ENCODE data around the gene RASD1.

Gene RASD1

DNA sequence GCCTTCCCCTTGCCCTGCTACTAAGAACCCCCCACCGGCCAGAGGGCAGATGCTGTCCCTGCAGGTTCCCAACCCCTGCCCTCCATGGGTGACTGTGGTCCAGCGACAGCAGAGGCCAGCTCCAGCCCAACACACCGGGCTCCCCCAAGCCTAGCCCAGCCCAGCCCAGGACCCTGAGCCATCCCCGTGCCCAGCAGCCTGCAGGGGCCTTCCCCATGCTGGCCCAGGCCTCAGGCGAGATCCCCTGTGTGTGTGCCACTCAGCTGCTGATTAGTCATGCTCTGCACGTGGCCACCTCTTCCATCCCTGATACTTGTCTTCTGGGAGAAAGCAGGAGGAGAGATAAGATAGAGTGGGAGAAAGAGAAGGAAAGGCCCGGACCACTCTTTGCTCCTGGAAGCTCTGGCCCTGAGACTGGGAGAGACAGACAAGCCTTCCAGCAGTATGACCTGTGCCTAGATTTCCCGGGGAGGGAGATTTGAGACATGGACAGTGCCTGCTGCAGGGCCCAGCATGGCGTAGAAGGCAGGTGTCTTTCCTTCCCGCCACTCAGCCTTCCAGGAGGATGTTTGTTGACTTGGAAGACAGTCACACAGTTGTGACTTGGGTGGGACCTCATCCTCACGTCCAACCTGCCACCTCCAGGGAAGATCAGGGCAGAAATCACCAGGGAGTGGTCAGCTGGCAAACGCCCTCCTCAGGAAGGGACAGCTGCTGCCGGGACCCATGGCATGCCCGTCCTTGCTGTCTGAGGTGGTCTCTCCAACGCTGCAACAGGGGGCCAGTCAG is 41.3 kb upstream of the RASD1 start:
- no peak overlapping the region for H3K4me3 ChIP-seq (ENCODE audit: low read length)
- H3K27me3 ChIP-seq (ENCODE audit: control insufficient read depth, insufficient read depth, low read length), result no peaks in the 10 kb centered on the region
- no peaks in the 10 kb centered on the region for H3K36me3 ChIP-seq (ENCODE audit: control insufficient read depth, insufficient read depth, low read length)
- H3K9ac ChIP-seq (ENCODE audit: low read length), result peak overlapping the region; percentile 1
- no peaks in the 10 kb centered on the region for H3K9me3 ChIP-seq (ENCODE audit: control insufficient read depth, low read length)
- H3K4me1 ChIP-seq (ENCODE audit: control insufficient read depth, insufficient read depth, low read length), result peaks cover 61% of the 10 kb centered on the region

DNA sequence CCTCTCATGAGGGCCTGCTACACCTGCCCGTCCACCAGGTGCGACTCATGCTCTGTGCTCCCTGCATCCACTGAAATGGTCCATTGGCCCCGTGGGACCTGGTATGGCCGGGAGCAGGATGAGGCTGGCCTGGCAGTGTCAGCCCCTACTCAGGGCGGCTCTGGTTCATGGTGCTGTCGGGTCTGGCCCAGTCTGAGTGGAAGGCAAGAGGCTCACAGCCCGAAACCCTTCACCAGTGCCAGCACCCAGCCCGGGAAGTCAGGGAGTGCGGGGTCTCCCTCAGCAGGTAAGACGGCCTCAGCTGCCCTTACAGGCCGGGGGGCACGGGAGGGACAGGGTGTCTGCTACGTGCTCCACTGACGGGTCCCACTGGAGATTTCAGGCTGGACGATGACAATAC is 40.5 kb upstream of the RASD1 start:
- Histone ChIP-seq H3K4me1 (ENCODE audit: control insufficient read depth, insufficient read depth, low read length) (peaks cover 61% of the 10 kb centered on the region), H3K9ac (ENCODE audit: low read length) (no peak overlapping the region), H3K27me3 (ENCODE audit: control insufficient read depth, insufficient read depth, low read length) (no peaks in the 10 kb centered on the region), H3K4me3 (ENCODE audit: low read length) (no peak overlapping the region), H3K36me3 (ENCODE audit: control insufficient read depth, insufficient read depth, low read length) (no peaks in the 10 kb centered on the region), H3K9me3 (ENCODE audit: control insufficient read depth, low read length) (no peaks in the 10 kb centered on the region)

DNA sequence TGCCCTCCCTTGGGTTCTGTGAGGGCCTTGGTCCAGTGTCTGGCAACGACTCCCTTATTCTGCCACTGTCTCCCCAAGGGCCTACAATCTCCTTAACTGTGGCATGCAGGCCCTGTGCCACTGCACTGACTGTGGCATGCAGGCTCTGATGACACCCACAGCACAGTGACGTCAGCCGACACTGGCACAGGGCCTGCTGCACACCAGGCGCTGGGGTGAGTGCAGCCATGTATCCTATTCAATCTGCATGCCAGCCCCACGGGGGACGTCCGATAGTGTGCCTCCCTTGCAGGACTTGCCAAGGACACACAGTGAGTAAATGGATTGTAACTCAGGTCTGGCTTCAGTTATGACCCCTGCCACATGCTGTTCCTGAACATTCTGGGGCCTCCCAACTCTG is 39.8 kb upstream of the RASD1 start:
- Histone ChIP-seq H3K4me3 (ENCODE audit: low read length) (no peak overlapping the region), H3K27me3 (ENCODE audit: control insufficient read depth, insufficient read depth, low read length) (no peaks in the 10 kb centered on the region), H3K36me3 (ENCODE audit: control insufficient read depth, insufficient read depth, low read length) (no peaks in the 10 kb centered on the region), H3K4me1 (ENCODE audit: control insufficient read depth, insufficient read depth, low read length) (peaks cover 59% of the 10 kb centered on the region), H3K9ac (ENCODE audit: low read length) (no peak overlapping the region), H3K9me3 (ENCODE audit: control insufficient read depth, low read length) (no peaks in the 10 kb centered on the region)

DNA sequence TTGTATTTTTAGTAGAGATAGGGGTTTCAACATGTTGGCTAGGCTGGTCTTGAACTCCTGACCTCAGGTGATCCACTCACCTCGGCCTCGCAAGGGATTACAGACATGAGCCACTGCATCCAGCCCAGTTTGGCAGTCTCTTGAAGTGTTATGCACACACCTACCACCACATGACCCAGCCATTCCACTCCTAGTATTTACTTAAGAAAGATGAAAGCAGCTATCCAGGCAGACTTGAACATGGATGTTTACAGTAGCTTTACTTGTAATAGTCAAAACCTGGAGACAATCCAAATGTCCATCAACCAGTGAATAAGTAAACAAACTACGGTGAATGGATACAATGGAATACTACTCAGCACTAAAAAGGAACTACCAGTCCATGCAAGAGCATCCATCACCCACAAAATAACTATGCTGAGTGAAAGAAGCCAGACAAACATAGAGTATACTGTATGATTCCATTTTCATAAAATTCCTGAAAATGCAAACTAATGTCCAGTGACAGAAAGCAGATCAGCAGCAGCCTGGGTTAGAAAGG is 37.8 kb upstream of the RASD1 start:
- no peaks in the 10 kb centered on the region for H3K9me3 ChIP-seq (ENCODE audit: control insufficient read depth, low read length)
- H3K27me3 ChIP-seq (ENCODE audit: control insufficient read depth, insufficient read depth, low read length), result no peaks in the 10 kb centered on the region
- no peak overlapping the region for H3K4me3 ChIP-seq (ENCODE audit: low read length)
- H3K36me3 ChIP-seq (ENCODE audit: control insufficient read depth, insufficient read depth, low read length), result no peaks in the 10 kb centered on the region
- H3K9ac ChIP-seq (ENCODE audit: low read length), result no peak overlapping the region
- H3K4me1 ChIP-seq (ENCODE audit: control insufficient read depth, insufficient read depth, low read length), result peaks cover 48% of the 10 kb centered on the region

DNA sequence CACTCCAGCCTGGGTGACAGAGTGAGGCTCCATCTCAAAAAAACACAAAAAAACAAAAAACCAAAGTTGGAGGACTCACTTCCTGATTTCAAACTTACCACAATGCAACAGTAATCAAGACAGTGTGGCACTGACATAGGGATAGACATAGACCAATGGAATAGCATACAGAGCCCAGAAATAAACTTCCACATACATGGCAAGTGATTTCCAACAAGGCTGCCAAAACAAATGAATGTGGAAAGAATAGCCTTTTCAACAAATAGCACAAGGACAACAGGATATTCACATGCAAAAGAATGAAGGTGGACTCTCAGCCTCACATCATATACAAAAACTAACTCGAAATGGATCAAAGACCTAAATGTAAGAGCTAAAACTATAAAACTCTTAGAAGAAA is 36.8 kb upstream of the RASD1 start:
- no peak overlapping the region for H3K9ac ChIP-seq (ENCODE audit: low read length)
- no peaks in the 10 kb centered on the region for H3K27me3 ChIP-seq (ENCODE audit: control insufficient read depth, insufficient read depth, low read length)
- no peak overlapping the region for H3K4me3 ChIP-seq (ENCODE audit: low read length)
- H3K36me3 ChIP-seq (ENCODE audit: control insufficient read depth, insufficient read depth, low read length), result no peaks in the 10 kb centered on the region
- peaks cover 47% of the 10 kb centered on the region for H3K4me1 ChIP-seq (ENCODE audit: control insufficient read depth, insufficient read depth, low read length)
- H3K9me3 ChIP-seq (ENCODE audit: control insufficient read depth, low read length), result no peaks in the 10 kb centered on the region

DNA sequence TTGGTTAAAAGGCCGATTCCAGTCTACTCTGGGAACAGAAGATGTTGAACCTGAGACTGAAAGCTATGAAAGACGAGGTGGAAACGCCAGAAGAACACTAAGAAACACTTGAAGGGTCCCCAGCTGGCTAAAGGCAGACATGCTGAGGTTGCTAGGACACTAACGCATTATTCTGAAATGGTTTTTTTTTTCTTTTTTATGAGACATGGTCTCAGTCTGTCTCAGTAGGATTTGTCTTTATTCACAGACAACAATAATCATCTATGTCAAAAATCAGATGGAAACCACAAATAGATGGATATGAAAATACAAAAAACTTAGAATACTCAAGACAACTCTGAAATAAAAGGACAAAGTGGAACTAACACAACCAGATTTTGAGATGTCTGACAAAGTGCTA is 35.0 kb upstream of the RASD1 start:
- no peaks in the 10 kb centered on the region for H3K36me3 ChIP-seq (ENCODE audit: control insufficient read depth, insufficient read depth, low read length)
- no peaks in the 10 kb centered on the region for H3K27me3 ChIP-seq (ENCODE audit: control insufficient read depth, insufficient read depth, low read length)
- H3K9me3 ChIP-seq (ENCODE audit: control insufficient read depth, low read length), result no peaks in the 10 kb centered on the region
- no peak overlapping the region for H3K9ac ChIP-seq (ENCODE audit: low read length)
- H3K4me1 ChIP-seq (ENCODE audit: control insufficient read depth, insufficient read depth, low read length), result peaks cover 36% of the 10 kb centered on the region
- H3K4me3 ChIP-seq (ENCODE audit: low read length), result no peak overlapping the region

DNA sequence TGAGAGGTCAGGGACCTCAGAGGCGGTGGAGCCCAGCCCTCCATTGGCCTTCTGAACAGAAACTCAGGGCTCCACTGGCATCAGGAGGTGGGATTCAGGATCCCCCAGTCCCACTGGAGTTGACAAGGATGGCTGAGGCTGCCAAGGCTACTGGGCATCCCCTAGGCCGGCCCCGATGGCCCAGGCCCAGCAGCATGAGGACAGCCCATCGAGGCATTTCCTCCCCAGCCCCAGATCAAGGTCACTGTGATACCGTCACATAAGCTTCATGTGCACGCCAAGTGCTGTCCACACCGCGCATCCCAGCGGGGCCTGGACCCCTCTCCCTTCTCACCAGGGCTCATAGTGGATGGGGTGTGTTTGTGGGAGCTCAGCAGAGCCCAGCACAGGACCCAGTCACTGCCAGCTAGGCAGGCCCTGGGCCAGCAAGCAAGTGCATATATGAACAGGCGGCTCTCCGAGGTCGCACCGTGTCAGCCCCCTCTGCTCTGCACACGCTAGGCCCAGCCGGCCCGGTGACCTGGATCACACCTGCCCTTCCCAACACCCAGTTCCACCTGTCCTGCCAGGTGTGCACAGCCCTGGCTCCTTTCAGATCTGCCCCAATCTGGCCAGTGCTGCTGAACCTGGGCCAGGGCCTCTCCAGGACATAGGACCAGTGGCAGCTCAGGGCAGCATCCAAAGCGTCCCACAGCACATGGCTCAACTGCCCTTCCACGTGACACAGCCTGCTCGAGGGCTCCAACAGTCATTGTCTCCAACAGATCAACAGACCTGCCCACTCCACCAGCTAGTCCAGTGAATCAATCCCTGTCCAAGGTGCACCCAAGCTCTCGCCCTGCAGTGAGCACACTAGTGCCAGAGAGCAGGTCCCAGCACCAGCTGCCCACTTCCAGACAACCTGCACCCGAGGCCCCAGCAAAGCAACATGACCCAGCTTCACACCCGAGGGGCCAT is 32.8 kb upstream of the RASD1 start:
- Histone ChIP-seq H3K27me3 (ENCODE audit: control insufficient read depth, insufficient read depth, low read length) (no peaks in the 10 kb centered on the region), H3K4me1 (ENCODE audit: control insufficient read depth, insufficient read depth, low read length) (peaks cover 45% of the 10 kb centered on the region), H3K9me3 (ENCODE audit: control insufficient read depth, low read length) (no peaks in the 10 kb centered on the region), H3K9ac (ENCODE audit: low read length) (no peak overlapping the region), H3K4me3 (ENCODE audit: low read length) (no peak overlapping the region), H3K36me3 (ENCODE audit: control insufficient read depth, insufficient read depth, low read length) (no peaks in the 10 kb centered on the region)

DNA sequence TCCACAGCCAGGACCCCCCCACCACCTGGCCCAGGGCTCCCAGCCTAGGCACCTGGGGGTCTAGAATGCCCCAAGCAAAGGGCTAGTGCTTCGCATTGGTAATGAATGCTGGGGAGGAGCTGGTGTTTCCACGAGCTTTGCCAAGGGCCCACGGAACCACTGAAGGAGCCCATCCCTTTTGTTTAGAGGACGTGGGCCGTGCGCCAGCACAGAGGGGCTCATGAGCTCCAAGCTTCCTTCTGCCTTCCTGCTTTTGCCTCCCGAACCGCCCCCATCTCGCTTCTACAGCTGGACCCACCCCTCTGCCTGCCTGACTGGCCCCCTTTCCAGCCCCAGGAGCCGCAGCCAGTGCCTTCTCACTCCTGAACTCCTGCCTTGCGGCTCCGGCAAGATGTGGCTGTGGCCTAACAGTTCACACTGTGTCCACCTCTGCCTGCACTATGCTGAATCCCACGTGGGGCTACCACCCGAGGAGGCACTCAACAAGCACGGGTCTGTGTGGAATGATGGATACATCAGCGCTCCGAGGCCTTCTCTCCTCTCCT is 31.8 kb upstream of the RASD1 start:
- peaks cover 48% of the 10 kb centered on the region for H3K4me1 ChIP-seq (ENCODE audit: control insufficient read depth, insufficient read depth, low read length)

DNA sequence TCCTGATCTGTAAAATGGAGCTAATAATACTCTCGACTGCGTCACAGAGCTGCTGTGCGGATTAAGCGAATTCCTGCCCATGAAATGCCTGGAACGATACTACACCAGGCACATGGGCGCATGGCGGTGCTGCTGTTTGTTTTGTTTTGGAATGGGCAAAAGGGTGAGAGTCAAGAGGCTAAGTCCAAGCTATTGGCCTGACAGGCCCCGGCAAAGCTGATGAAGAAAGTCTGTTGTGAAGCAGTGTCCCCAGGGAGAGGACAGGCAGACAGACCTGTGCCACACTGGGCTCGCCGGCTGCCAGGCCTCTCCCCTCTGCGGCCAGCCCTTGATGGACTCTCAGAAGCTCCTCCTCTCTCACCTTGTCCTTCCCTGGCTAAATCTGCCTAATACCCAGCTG is 31.3 kb upstream of the RASD1 start:
- Histone ChIP-seq H3K27me3 (ENCODE audit: control insufficient read depth, insufficient read depth, low read length) (no peaks in the 10 kb centered on the region), H3K4me1 (ENCODE audit: control insufficient read depth, insufficient read depth, low read length) (peaks cover 46% of the 10 kb centered on the region), H3K9me3 (ENCODE audit: control insufficient read depth, low read length) (no peaks in the 10 kb centered on the region), H3K4me3 (ENCODE audit: low read length) (no peak overlapping the region), H3K36me3 (ENCODE audit: control insufficient read depth, insufficient read depth, low read length) (no peaks in the 10 kb centered on the region), H3K9ac (ENCODE audit: low read length) (no peak overlapping the region)

More for the DNA sequence above, 31.8 kb upstream of the RASD1 start:
- Histone ChIP-seq H3K9ac (ENCODE audit: low read length) (no peak overlapping the region), H3K27me3 (ENCODE audit: control insufficient read depth, insufficient read depth, low read length) (no peaks in the 10 kb centered on the region), H3K9me3 (ENCODE audit: control insufficient read depth, low read length) (no peaks in the 10 kb centered on the region), H3K36me3 (ENCODE audit: control insufficient read depth, insufficient read depth, low read length) (no peaks in the 10 kb centered on the region), H3K4me3 (ENCODE audit: low read length) (no peak overlapping the region)

DNA sequence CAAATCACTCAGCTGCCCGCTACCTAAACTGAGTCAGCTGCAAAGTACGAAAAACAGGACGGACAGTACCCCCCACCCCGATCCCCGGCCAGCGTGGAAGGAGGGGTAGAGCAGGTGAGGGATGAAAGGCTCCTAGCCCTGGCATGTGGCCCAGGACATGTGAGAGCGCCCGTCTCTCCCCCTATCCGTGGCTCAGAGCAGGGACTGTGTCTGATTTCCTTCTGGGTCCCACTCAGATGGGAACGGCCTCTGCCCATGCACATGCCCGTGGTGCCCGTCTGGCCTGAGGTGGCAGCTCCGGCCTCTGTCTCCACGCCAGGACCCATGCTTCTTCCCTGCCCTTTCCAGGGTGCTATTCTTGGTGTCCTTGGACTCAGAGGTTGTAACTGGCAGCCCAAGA is 30.2 kb upstream of the RASD1 start:
- Histone ChIP-seq H3K36me3 (ENCODE audit: control insufficient read depth, insufficient read depth, low read length) (no peaks in the 10 kb centered on the region), H3K4me1 (ENCODE audit: control insufficient read depth, insufficient read depth, low read length) (peaks cover 46% of the 10 kb centered on the region), H3K4me3 (ENCODE audit: low read length) (no peak overlapping the region), H3K27me3 (ENCODE audit: control insufficient read depth, insufficient read depth, low read length) (no peaks in the 10 kb centered on the region), H3K9ac (ENCODE audit: low read length) (peak overlapping the region; percentile 58), H3K9me3 (ENCODE audit: control insufficient read depth, low read length) (no peaks in the 10 kb centered on the region)

DNA sequence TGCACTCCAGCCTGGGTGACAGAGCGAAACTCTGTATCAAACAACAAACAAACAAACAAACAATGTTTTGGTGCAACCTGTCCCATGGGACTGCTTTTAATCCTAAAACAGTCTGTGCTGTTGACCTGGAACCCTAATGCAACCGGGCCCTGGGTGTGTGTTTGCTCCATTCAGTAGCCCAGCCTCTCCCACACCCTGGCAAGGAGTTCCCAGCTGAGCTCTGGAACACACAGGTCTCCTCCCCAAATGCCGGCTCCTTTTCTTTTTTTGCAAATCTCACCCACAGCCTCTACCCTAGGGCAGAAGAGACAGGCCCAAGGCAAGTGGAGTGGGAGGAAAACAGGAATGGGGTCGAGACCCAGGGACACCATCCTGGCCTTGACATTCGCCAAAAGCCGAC is 29.8 kb upstream of the RASD1 start:
- Histone ChIP-seq H3K4me1 (ENCODE audit: control insufficient read depth, insufficient read depth, low read length) (peaks cover 46% of the 10 kb centered on the region), H3K9me3 (ENCODE audit: control insufficient read depth, low read length) (no peaks in the 10 kb centered on the region), H3K9ac (ENCODE audit: low read length) (peak overlapping the region; percentile 58), H3K27me3 (ENCODE audit: control insufficient read depth, insufficient read depth, low read length) (no peaks in the 10 kb centered on the region), H3K4me3 (ENCODE audit: low read length) (no peak overlapping the region), H3K36me3 (ENCODE audit: control insufficient read depth, insufficient read depth, low read length) (no peaks in the 10 kb centered on the region)

DNA sequence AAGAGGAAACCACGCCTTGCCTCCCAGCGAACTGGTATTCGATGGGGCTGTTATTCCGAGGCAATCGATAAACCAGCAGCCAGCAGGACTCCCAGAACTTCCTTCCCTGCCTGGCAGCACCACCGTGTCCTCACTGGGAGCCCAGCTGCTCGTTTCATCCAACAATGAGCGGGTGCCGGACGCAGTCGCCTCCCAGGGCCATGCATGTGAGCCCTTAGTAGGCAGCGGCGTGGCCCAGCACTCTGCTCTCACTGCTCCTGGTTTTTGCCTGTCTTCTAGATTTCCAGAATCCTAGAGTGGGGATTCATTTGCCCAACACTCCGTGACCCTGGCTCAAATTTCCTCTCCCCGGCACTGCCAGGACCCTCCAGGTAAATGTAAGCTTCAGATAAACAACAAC is 29.1 kb upstream of the RASD1 start:
- no peaks in the 10 kb centered on the region for H3K9me3 ChIP-seq (ENCODE audit: control insufficient read depth, low read length)
- no peak overlapping the region for H3K4me3 ChIP-seq (ENCODE audit: low read length)
- no peaks in the 10 kb centered on the region for H3K27me3 ChIP-seq (ENCODE audit: control insufficient read depth, insufficient read depth, low read length)
- H3K36me3 ChIP-seq (ENCODE audit: control insufficient read depth, insufficient read depth, low read length), result no peaks in the 10 kb centered on the region
- H3K9ac ChIP-seq (ENCODE audit: low read length), result peak overlapping the region; percentile 20
- peaks cover 46% of the 10 kb centered on the region for H3K4me1 ChIP-seq (ENCODE audit: control insufficient read depth, insufficient read depth, low read length)
